HG03108 (cell line): ENCODE measurements around the gene GNB1L.
A peak's percentile ranks its signal among the peaks of the same experiment; 100 is the strongest.

Experiments used
- ATAC-seq: cut with Tn5 transposase; IDR thresholded peaks from one replicate; pipeline ENCODE4 v1.9.1; 2021; ENCODE audit warnings: moderate library complexity; ENCODE audit not compliant: unreplicated experiment

The GNB1L gene

DNA sequence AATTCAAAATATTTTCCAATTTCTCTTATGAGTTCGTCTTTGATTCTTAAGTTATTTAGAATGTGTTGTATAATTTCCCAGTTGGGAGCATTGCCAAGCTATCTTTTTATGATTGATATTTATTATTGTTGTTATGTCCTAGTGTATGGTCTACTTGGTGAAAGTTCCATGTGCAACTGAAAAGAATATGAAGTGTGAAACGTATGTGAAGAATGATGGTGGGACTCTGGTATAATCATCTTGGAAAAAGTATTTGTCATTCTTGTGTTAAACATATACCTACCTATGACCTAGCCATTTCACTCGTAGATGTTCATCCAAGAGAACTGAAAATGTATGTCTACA lies 12.0 kb upstream of the GNB1L start:
- no peak for ATAC-seq

DNA sequence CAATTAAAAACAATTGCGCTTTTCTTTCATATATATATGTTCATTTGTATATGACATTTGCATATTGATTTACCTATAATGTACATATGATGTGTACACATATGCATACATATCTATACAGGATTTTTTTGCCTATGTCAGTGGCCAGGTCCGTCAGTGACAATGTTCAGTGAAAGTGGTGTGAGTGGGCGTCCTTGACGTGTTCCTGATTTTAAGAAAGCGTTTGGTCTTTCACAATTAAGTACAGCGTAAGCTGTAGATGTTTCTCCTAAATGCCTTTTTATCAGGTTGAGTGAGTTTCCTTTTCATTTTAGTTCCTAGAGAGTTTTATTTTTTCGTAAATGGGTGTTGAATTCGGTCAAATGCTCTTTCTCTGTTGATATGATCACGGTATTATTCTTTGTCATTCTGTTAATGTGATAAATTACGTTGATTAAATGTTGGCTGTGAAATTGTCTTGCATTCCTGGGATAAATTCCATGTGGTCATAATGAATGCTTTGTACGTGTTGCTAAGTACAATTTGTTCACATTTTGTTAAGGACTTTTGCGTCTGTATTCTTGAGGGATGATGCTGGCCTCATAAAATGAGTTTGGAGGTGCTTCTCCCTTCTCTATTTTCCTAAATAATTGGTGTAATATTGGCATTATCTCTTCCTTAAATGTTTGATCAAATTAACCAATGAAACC lies 10.6 kb upstream of the GNB1L start:
- ATAC-seq, result no peak

DNA sequence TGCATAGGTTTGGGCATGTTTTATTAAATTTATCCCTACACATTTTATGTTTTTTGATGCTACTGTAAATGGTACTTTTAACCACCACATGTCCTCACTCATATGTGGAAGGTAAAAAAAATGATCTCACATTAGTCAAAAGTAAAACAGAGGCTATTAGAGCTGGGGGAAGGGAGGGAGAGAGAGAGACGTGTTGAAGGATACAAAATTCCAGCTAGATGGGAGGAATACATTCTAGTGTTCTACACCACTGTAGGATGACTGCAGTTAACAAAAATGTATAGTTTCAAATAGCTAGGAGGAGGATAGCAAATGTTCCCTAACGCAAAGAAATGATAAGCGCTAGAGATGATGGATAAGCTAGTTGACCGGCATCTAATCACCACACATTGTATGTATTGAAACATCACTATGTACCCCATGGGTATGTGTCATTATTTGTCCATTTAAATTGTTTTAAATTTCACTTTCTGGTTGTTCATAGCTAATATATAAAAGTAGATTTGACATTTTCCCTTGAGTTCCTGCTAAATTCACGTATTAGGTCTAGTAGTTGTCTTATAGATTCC lies 9.9 kb upstream of the GNB1L start:
- no peak for ATAC-seq

DNA sequence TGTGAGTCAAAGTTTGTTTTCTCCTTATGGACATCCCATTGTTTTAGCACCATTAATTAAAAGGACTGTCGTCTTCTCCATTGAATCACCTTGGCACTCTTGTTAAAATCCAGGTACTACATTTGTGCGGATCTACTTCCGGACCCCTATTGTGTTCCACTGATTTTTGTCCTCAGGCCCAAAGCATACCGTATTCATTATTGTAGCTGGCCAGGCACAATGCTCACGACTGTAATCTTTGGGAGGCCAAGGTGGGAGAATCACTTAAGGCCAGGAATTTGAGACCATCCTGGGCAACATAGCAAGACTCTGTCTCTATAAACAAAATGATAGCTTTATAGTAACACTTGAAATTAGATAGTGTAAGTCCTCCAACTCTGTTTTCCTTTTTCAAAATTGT lies 8.9 kb upstream of the GNB1L start:
- no peak for ATAC-seq

DNA sequence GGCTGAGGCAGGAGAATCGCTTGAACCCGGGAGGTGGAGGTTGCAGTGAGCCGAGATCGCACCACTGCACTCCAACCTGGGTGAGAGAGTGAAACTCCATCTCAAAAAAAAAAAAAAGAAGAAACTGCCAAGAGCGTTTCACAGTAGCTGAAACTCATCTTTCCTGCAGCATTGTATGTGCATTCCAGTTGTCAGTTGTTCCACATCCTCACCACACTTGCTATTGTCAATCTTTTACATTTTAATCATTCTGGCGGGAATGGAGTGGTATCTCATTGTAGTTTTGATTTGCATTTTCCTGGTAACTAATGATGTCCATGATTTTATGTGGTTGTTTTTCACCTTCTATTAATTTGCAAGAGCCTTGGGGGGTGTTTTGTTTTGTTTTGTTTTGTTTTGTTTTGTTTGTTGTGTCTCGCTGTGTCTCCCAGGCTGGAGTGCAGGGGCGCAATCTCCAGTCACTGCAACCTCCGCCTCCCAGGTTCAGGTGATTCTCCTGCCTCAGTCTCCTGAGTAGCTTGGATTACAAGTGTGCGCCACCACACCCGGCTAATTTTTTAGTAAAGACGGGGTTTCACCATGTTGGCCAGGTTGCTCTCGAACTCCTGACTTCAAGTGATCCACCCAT lies 8.1 kb upstream of the GNB1L start:
- no peak for ATAC-seq

DNA sequence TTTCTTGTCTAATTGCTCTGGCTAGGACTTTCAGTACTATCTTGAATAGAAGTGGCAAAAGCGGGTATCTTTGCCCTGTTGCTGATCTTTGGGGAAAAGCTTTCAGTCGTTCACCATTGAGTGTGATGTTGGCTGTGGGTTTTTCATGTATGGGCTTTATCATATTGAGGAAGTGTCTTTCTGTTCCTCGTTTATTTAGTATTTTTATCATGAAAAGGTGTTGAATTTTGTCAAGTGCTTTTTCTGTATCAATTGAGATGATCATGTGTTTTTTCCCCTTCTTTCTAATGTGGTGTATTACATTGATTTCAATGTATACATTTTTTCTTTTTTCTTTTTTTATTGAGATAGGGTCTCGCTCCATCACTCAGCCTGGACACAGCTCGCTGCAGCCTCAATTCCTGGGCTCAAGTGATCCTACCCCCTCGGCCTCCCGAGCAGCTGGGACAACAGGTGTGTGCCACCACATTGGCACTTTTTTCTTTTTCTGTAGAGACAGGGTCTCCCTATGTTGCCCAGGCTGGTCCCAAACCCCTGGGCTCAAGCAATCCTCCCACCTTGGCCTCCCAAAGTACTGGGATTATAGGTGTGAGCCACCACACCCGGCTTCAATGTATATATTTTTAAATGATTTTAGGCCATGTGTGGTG lies 5.3 kb upstream of the GNB1L start:
- ATAC-seq, result no peak

DNA sequence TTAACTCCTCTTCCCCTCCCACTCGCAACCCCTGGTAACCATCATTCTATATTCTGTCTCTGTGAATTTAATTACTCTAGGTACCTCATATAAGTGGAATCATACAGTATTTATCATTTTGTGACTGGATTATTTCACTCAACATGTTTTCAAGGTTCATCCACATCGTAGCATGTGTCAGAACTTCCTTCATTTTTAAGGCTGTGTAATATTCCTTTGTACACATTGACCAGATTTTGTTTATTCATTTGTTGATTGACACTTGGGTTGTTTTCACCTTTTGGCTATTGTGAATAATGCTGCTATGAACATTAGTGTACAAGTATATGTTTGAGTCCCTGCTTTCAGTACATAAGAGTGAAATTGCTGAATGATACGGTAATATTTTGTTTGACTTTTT lies 2.7 kb upstream of the GNB1L start:
- no peak for ATAC-seq

DNA sequence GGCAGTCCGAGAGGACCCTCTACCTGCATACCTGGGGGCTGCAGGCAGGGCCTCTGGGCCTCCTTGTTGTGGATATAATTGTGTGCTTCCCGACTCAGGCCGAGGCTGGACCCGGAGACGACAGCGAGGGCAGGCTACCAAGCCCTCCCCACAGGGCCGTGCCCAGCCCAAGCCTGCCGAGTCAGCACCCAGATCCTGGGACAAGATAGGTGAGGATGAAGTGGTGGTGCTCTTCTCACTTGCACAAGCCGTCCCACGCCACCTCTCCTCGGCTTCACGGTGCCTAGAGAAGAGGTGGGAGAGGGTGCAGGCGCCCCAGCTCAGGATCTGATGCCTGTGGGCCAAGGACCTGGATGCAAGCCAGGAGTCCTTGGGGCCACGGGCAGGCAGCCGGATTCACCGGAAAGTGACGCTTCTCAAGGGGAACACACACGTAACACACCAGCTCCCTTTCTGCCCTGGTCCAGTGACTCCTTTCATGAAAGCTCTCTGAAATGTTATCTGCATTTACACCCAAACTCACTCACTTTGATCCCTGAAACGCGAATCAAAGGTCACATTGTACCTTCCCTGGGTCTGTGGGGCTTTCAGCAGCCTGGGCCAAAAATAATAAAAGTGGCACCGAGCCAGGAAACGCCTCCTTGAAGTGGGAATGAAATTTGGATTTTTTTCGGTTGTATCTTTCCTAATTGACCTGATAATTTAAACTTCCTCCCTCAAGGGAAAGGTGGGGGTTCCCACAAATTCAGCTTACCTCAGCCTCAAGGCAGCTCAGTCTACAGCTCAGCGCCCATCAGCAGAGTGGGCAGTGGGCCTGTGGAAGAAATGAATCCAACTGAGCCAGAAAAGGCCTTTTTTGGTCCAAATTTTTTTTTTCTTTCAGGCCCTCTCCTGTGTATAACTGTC lies 1.1 kb upstream of the GNB1L start:
- peak; percentile 11 for ATAC-seq

DNA sequence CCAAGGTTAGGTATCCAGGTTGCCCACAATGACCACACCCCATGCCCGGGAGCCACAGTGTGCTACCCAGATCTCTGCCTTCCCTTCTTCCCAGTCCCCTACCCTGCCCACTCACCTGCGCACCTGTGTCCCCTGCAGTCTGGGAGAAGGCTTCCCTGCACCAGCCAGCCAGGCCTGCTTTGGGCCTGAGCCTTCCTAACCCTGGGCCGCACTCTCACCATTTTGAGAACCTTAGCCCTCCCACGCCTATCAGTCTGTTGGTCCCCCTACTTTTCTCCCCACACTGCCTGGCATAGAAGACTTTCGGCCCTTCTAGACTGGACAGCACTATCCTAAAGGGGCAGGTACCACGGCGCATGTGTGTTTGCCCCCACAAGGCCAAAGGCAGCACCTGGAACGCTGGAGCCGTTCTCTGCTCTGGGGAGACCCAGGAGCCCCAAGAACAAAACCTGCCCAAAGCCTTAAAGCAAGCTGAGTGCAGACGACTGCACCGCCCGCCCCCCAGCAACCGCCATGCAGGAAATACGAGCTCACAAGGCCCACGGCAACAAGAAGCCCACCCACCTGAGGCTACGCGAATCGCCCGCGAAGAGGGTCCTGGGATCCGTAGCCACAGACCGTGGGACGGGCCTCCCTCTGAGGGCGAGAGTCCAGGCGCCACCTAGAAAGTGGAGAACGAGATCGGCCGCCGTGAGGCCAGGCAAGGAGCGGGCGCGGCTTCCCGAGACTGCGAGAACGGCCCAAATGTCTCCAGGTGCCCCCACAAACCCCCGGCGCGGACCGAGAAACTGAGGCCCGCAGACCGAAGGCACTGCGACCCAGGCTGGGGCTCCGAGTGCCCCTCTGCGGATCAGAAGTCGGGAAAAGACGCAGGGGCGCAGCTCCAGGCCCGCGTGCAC lies 546 bp downstream of the GNB1L start:
- ATAC-seq, result peak; percentile 11

DNA sequence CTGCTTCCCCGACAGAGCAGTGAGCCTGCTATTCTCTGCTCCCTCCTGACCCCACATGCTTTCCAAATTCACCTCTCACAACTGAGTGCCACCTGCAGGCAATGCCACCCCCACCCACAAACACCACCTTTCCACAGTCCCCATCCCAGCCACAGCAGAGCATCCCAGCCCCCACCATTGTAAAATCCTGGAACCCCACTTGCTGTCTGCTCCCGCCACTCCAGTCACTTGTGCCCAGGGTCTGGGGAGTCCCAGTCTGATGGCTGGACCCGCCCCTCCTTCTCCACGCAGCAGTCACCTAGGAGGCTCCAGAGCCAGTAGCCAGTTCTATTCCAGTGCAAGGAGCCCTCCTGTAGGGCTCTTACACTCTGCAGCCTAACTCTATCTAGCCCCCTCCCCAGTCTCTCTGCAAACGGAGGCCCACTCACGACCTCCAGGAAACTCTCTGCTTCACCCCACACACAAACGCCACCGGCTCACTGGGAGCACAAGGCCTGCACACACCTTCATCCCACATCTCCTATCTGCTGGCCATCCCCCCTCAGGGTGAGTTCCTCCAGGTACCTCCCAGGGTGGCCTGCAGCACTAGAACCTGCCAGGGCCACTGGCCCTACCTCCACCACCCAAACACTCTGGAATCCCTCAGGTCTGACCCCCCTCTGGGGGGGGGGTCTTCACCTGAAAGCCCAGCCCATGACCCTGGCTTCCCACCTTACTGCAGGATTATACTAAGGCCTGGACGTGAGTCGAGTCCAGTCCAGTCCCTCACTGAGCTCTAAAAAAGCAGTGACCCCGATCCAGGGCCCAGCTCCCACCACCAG lies 1.4 kb downstream of the GNB1L start:
- ATAC-seq, result no peak

DNA sequence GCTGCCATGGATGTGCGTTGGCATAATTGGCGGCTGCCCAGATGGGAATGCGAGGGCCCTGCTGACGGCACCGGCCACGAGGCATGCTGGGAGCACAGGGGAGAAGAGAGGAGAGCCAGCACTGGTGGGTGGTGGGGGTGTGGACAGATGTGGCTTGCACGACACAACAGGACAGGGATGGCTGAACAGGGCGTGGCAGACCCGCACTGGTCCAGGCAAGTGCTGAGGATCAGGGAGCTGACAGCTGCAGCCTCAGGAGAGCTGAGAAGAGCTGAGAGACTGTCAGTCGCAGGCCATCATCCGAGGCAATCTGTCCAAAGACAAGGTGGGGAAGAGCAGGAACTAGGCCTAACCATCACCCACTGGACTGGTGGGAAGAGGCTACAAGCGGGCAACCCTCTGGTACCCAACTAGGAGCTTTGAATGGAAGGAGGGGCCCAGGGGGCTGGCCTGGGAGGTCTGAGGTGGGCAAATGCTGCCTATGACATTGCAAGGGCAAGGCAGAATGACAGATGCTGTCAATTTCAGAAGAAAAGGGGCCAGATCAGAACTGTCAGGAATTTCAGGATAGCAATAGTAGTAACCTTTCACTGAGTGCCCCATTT lies 2.4 kb downstream of the GNB1L start:
- no peak for ATAC-seq

DNA sequence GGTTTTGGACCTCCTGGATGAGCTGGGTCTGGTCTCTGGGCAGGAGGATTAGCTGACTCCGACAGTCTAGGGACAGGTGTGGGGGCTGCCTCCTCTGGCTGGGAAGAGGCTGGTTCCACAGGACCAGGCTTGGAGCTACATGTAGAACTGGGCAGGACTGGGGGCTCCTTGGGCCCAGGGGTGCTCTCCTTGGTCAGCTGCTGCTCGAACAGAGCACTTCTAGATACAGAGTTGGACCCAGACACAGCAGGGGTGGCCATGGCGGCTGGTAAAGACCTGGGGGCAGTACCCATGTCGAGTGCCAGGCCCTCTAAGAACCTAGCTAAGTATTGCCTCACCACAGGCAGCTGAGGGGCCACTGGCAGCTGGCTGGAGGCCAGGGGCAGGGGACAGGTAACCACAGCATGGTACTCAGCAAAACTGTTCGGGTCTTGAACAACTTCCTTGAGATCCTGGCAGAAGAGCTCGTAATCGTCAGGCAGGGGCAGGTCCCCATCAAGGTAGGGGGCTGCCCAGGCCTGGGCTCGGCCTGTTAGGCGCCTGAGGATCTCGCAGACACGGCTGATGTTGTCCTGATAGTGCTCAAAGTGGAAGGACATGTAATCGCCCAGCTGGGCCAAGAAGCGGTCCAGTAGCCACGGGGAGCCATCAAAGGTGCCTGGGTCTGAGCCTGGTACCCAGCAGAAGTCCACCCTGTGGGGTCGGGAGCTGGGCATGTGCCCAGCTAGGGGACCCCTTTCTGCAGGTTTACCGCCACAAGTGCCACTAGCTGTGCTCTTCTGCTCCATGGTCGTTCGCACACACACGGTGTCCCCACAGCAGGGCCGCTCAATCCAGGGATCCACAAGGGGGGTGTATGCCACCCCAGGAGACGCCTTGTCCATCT lies 3.1 kb downstream of the GNB1L start:
- ATAC-seq, result no peak

DNA sequence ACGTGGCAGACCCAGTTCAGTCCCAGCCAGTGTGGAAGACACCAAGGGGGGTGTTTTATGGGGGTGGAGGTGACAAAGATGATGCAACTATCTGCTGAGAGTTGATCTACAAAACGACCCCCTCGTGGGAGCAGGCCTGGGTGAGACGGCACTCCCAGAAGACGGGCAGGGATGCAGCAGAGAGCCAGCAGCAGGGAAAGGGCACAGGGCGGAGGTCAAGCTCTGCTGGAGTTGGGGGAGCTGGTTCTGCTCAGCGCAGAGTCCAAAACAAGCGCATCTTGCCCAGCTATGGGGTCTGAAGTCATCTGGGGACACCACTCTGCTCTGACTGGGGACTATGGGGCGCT lies 3.9 kb downstream of the GNB1L start:
- ATAC-seq, result no peak

DNA sequence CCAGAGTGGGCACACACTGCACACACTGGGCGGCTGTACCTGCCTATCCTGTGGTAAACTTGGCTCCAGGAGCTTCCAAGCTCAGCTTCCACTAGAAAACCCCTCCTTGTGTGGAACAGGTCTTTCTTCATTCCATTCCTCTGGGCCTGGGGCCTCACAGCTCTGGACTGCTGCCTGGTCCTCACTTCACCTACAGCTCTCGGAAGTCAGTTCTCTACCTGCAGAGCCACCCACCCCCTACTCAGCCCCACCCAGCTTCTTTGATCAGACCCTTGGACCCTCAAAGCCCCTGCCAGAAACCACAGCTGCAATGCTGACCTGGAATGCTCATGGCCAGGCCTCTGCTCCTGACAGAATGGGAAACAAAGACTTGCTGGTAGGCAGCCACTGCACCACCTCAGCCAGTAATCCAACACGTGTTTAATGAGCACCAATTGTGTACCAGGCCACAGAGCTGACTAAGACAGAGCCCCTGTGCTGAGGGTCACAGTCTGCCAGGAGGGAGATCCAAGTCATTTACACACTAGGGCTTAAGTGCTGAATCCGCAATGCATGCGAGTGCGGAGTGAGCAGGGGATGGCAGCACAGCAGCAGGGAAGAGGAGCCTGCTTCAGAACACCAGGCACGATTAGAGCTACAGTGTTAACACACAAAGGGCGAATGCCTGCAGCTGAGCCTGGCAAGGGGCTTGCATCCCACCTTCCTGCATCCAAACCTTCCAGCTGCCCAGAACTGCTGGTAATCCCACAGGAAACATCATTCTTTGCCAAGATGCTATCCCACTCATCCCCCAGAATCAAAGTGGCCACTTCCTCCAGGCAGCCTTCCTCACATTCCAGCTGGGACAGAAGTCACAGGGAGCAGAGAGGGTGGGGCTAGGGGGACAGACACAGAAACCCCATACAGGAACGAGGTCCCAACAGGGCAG lies 4.6 kb downstream of the GNB1L start:
- ATAC-seq, result no peak

DNA sequence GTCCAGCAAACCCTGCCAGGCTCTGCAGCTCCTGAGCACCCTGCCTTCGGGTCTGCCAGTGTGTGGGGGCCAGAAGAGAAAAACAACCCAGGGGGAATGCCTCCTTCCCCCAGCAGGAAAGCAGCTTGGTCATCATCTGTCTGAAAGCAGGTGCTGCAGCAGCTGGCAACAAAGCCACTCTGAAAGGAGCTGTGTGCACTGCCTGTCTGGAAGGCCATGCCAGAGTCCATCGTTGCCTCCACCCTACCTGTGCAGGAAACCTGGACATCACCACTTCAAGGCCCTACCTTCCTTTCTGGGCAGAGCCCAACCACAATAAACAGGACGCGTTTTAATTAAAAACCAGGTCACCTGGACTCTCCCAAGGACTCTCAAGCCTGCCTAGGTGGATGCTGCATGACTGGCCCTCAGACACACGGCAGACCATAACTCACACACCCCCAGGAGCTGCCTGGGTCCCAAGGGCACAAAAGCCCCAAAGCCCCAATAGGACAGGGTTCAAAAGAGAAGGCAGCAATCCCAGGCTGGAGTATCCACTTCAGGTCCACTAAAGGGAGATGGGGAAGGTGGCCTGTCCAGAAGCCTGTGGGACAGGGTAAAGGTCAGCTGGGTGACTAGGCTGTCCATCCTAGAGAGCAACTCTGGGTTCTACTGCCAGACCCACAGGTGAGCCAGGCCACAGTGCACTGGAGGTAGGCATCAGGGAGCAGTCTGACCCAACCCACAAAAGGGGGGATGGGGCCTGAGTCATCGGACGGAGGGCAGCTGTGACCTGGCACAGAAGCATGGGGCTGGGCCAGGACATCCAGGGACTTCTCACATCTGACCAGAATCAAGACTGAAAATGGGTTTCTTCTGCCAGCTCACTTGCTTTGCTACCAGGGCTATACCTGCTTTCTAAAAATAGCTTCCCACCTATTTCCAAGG lies 6.1 kb downstream of the GNB1L start:
- no peak for ATAC-seq

DNA sequence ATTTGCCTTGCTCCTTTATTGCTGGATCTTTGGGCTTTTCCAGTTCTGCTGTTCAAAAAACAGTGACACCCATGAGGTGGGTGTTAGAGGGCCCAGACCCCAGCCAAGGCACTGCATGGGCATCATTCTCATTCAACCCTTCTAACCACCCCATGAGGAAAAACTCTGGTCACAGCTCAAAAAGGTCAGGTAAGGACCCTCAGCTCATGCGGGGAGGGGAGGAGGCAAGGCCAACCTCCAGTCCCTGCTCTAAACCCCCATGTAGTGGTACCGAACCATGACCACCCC lies 7.4 kb downstream of the GNB1L start:
- ATAC-seq, result no peak
